ENCODE results near the gene SFT2D3.

The SFT2D3 gene

GRCh38 chr2:127753374-127753773, 52.1 kb downstream of the SFT2D3 start:
- H3K4me1 Mint-ChIP-seq: no peaks in the 10 kb centered on the region
- peaks cover 3% of the 10 kb centered on the region for H3K27me3 Mint-ChIP-seq (ENCODE audit: low read depth, poor library complexity)
- no peaks in the 10 kb centered on the region for H3K9me3 Mint-ChIP-seq
- no peak overlapping the region for H3K4me3 Mint-ChIP-seq
- H3K27ac Mint-ChIP-seq: no peak overlapping the region
- no peak for TF ChIP-seq CTCF (IDR thresholded peaks at IDR 0.05)
- no peak for DNase-seq
- H3K36me3 Mint-ChIP-seq (ENCODE audit: low read depth): peaks cover 25% of the 10 kb centered on the region

- Mint-ChIP-seq H3K9me3 (no peaks in the 10 kb centered on the region), H3K4me3 (no peak overlapping the region), H3K27me3 (ENCODE audit: low read depth, poor library complexity) (no peaks in the 10 kb centered on the region), H3K36me3 (ENCODE audit: low read depth) (peaks cover 26% of the 10 kb centered on the region), H3K27ac (no peak overlapping the region), H3K4me1 (no peaks in the 10 kb centered on the region)
- DNase-seq: no peak
- TF ChIP-seq CTCF (IDR thresholded peaks at IDR 0.05): no peak
These were observed 52.9 kb downstream of the SFT2D3 start for GRCh38 chr2:127754186-127754585.

Data from nephron progenitor cell (in vitro differentiated cells).